ENCODE measurements around the gene CA6.
"Not testable (repeated sequence)": the region's sequence is repeated elsewhere in the genome, so short reads cannot be mapped to it uniquely, and the experiment has no call there.

Gene CA6

DNA sequence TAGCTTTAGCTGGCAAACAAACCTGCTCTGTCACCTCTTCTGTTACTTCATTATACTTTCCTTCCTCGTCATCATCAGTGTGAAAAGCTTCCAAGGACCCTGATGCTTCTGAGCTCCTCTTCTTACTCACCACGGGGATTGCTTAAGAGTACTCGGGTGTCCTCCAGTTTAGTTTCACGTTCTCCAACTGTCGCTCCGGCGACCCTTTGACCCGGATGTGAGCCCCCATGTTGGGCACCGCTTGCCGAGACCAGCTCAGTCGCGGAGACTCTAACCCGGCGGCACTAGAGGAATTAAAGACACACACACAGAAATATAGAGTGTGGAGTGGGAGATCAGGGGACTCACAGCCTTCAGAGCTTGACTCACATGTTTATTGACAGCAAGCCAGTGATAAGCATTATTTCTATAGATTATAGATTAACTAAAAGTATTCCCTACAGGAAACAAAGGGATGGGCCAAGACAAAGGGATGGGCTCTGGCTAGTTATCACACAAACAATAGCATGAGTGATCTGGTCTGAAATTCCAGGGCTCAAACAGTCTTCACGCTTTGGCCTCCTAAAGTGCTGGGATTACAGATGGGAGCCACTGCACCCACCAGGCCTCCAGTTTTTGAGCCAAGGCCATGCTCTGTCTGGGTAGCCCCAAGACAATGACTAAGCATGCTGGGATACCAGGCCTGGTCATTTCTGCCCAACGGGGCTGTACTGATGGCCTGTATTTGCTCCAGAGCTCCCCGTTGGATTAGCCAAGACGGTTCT is 37.1 kb upstream of the CA6 start:
- no peaks in the 10 kb centered on the region for H3K27me3 ChIP-seq (ENCODE audit: control insufficient read depth, insufficient read depth, low read length, poor library complexity, severe bottlenecking)
- no peaks in the 10 kb centered on the region for H3K9me3 ChIP-seq (ENCODE audit: control insufficient read depth, low read length)
- no peak overlapping the region for H3K4me3 ChIP-seq (ENCODE audit: insufficient read depth, low read depth, low read length)
- H3K27ac ChIP-seq (ENCODE audit: insufficient read depth, low read depth, low read length, poor library complexity, severe bottlenecking) = peak overlapping the region; percentile 44
- 50 to 52% methylated on average over 18 of the region's 18 CpGs for WGBS, 2 experiments
- no peaks in the 10 kb centered on the region for H3K36me3 ChIP-seq (ENCODE audit: control insufficient read depth, insufficient read depth, low read length)
- peaks cover 17% of the 10 kb centered on the region for H3K4me1 ChIP-seq (ENCODE audit: control insufficient read depth, insufficient read depth, low read length)

GRCh38 chr1:8910331-8910730 is 35.3 kb upstream of the CA6 start:
- H3K36me3 ChIP-seq (ENCODE audit: control insufficient read depth, insufficient read depth, low read length) = no peaks in the 10 kb centered on the region
- no peak overlapping the region for H3K4me3 ChIP-seq (ENCODE audit: insufficient read depth, low read depth, low read length)
- H3K27me3 ChIP-seq (ENCODE audit: control insufficient read depth, insufficient read depth, low read length, poor library complexity, severe bottlenecking) = no peaks in the 10 kb centered on the region
- H3K27ac ChIP-seq (ENCODE audit: insufficient read depth, low read depth, low read length, poor library complexity, severe bottlenecking) = no peak overlapping the region
- no peaks in the 10 kb centered on the region for H3K9me3 ChIP-seq (ENCODE audit: control insufficient read depth, low read length)
- peaks cover 25% of the 10 kb centered on the region for H3K4me1 ChIP-seq (ENCODE audit: control insufficient read depth, insufficient read depth, low read length)
- WGBS, 2 experiments = 98% methylated on average over 3 of the region's 3 CpGs; no CpG with 5 or more reads in 1 of the 2 experiments

DNA sequence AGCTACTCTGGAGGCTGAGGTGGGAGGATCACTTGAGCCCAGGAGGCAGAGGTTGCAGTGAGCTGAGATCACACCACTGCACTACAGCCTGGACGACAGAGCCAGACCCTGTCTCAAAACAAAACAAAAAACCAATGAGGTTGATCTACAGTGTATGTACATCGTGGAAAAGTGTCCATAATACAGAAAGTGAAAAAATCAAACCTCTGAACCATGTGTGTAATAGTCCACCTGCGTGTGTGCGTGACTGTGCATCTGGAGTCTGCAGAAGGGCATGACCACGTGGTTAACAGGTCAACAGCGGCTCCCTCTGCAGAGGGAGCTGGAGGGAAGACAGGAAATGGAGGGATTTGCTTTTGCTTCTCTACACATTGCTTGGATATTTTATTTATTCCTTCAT is 34.8 kb upstream of the CA6 start:
- Histone ChIP-seq H3K4me1 (ENCODE audit: control insufficient read depth, insufficient read depth, low read length) (peaks cover 31% of the 10 kb centered on the region), H3K4me3 (ENCODE audit: insufficient read depth, low read depth, low read length) (no peak overlapping the region), H3K27me3 (ENCODE audit: control insufficient read depth, insufficient read depth, low read length, poor library complexity, severe bottlenecking) (no peaks in the 10 kb centered on the region), H3K36me3 (ENCODE audit: control insufficient read depth, insufficient read depth, low read length) (no peaks in the 10 kb centered on the region), H3K9me3 (ENCODE audit: control insufficient read depth, low read length) (no peaks in the 10 kb centered on the region), H3K27ac (ENCODE audit: insufficient read depth, low read depth, low read length, poor library complexity, severe bottlenecking) (no peak overlapping the region)
- 79 to 80% methylated on average over 6 of the region's 6 CpGs for WGBS, 2 experiments

- Histone ChIP-seq H3K4me3 (ENCODE audit: insufficient read depth, low read depth, low read length) (no peak overlapping the region), H3K27me3 (ENCODE audit: control insufficient read depth, insufficient read depth, low read length, poor library complexity, severe bottlenecking) (no peaks in the 10 kb centered on the region), H3K4me1 (ENCODE audit: control insufficient read depth, insufficient read depth, low read length) (peaks cover 35% of the 10 kb centered on the region), H3K36me3 (ENCODE audit: control insufficient read depth, insufficient read depth, low read length) (no peaks in the 10 kb centered on the region), H3K27ac (ENCODE audit: insufficient read depth, low read depth, low read length, poor library complexity, severe bottlenecking) (no peak overlapping the region), H3K9me3 (ENCODE audit: control insufficient read depth, low read length) (no peaks in the 10 kb centered on the region)
- 78 to 86% methylated on average over 10 to 13 of the region's 17 CpGs for WGBS, 2 experiments
Measured at GRCh38 chr1:8911416-8912309, 34.0 kb upstream of the CA6 start.

DNA sequence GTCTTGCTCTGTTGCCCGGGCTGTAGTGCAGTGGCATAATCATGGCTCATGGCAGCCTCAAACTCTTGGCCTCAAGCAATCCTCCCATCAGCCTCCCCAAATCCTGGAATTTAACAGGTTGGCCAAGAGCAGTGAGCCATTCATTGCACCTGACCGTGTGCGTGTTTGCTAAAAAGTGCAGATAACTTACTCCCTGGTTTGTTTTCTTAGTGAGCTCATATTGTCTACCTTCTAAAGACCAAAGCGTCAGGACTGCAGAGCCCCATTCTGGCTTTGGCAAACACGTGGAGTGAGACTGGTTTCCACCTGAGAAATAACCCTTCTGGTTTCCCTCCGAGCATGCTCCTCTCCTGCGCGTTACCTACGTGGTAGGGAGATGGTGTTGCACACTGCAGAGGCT is 32.2 kb upstream of the CA6 start:
- Histone ChIP-seq H3K4me3 (ENCODE audit: insufficient read depth, low read depth, low read length) (no peak overlapping the region), H3K27ac (ENCODE audit: insufficient read depth, low read depth, low read length, poor library complexity, severe bottlenecking) (no peak overlapping the region), H3K4me1 (ENCODE audit: control insufficient read depth, insufficient read depth, low read length) (peaks cover 30% of the 10 kb centered on the region), H3K27me3 (ENCODE audit: control insufficient read depth, insufficient read depth, low read length, poor library complexity, severe bottlenecking) (no peaks in the 10 kb centered on the region), H3K36me3 (ENCODE audit: control insufficient read depth, insufficient read depth, low read length) (no peaks in the 10 kb centered on the region), H3K9me3 (ENCODE audit: control insufficient read depth, low read length) (no peaks in the 10 kb centered on the region)
- 93 to 94% methylated on average over 9 of the region's 9 CpGs for WGBS, 2 experiments

GRCh38 chr1:8914466-8914865 is 31.2 kb upstream of the CA6 start:
- Histone ChIP-seq H3K4me3 (ENCODE audit: insufficient read depth, low read depth, low read length) (no peak overlapping the region), H3K4me1 (ENCODE audit: control insufficient read depth, insufficient read depth, low read length) (peaks cover 22% of the 10 kb centered on the region), H3K36me3 (ENCODE audit: control insufficient read depth, insufficient read depth, low read length) (no peaks in the 10 kb centered on the region), H3K27ac (ENCODE audit: insufficient read depth, low read depth, low read length, poor library complexity, severe bottlenecking) (peak overlapping the region; percentile 70), H3K9me3 (ENCODE audit: control insufficient read depth, low read length) (no peaks in the 10 kb centered on the region), H3K27me3 (ENCODE audit: control insufficient read depth, insufficient read depth, low read length, poor library complexity, severe bottlenecking) (no peaks in the 10 kb centered on the region)
- 68 to 77% methylated on average over 7 of the region's 7 CpGs for WGBS, 2 experiments

DNA sequence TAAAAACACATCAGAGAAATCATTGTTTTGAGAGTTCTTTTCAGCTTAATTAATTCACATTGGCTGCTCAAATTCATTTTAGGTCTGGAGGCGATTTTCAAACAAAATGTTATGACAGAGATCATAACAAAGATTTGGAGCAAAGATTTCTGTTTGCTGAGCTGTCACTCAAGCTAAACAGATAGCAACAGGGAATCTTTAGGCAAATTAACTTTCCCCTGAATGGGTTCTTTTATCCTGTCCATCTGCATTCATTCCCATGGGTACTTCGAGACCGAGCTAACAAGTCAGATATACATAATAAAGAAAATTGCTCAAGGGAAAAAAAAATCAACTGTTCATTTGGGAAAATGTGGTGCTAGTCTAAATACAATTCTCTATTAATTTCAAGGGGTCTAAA is 30.2 kb upstream of the CA6 start:
- Histone ChIP-seq H3K27ac (ENCODE audit: insufficient read depth, low read depth, low read length, poor library complexity, severe bottlenecking) (peak overlapping the region; percentile 70), H3K36me3 (ENCODE audit: control insufficient read depth, insufficient read depth, low read length) (no peaks in the 10 kb centered on the region), H3K27me3 (ENCODE audit: control insufficient read depth, insufficient read depth, low read length, poor library complexity, severe bottlenecking) (no peaks in the 10 kb centered on the region), H3K4me3 (ENCODE audit: insufficient read depth, low read depth, low read length) (no peak overlapping the region), H3K4me1 (ENCODE audit: control insufficient read depth, insufficient read depth, low read length) (peaks cover 22% of the 10 kb centered on the region), H3K9me3 (ENCODE audit: control insufficient read depth, low read length) (no peaks in the 10 kb centered on the region)
- 0 to 11% methylated on average over 1 to 3 of the region's 3 CpGs for whole genome bisulfite sequencing, 2 experiments

GRCh38 chr1:8917536-8917935 is 28.1 kb upstream of the CA6 start:
- peaks cover 22% of the 10 kb centered on the region for H3K4me1 ChIP-seq (ENCODE audit: control insufficient read depth, insufficient read depth, low read length)
- not testable (repeated sequence) for H3K4me3 ChIP-seq (ENCODE audit: insufficient read depth, low read depth, low read length); H3K27me3 ChIP-seq (ENCODE audit: control insufficient read depth, insufficient read depth, low read length, poor library complexity, severe bottlenecking); H3K27ac ChIP-seq (ENCODE audit: insufficient read depth, low read depth, low read length, poor library complexity, severe bottlenecking); H3K36me3 ChIP-seq (ENCODE audit: control insufficient read depth, insufficient read depth, low read length); H3K9me3 ChIP-seq (ENCODE audit: control insufficient read depth, low read length)
- WGBS, 2 experiments = 91 to 93% methylated on average over 10 of the region's 10 CpGs

- no peaks in the 10 kb centered on the region for H3K9me3 ChIP-seq (ENCODE audit: control insufficient read depth, low read length)
- no peaks in the 10 kb centered on the region for H3K4me1 ChIP-seq (ENCODE audit: control insufficient read depth, insufficient read depth, low read length)
- H3K27me3 ChIP-seq (ENCODE audit: control insufficient read depth, insufficient read depth, low read length, poor library complexity, severe bottlenecking) = no peaks in the 10 kb centered on the region
- WGBS, 2 experiments = 93 to 94% methylated on average over 9 of the region's 9 CpGs
- no peak overlapping the region for H3K4me3 ChIP-seq (ENCODE audit: insufficient read depth, low read depth, low read length)
- H3K27ac ChIP-seq (ENCODE audit: insufficient read depth, low read depth, low read length, poor library complexity, severe bottlenecking) = no peak overlapping the region
- no peaks in the 10 kb centered on the region for H3K36me3 ChIP-seq (ENCODE audit: control insufficient read depth, insufficient read depth, low read length)
Measured at GRCh38 chr1:8922962-8923361, 22.7 kb upstream of the CA6 start.

DNA sequence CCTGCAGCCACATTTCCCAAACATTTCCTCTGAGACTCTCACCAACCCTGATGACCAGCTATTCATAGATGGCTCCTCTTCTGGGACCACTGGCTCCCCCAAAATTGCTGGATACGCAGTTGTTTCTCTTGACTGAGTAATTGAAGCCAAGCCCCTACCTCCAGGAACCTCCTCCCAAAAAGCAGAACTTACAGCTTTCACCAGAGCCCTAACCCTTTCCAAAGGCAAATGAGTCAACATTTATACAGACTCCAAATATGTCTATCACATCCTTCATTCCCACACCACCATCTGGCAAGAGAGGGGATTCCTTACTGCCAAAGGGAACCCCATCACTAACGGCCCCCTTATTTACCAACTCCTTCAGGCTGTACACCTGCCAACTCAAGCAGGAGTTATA is 20.3 kb upstream of the CA6 start:
- no peaks in the 10 kb centered on the region for H3K36me3 ChIP-seq (ENCODE audit: control insufficient read depth, insufficient read depth, low read length)
- no peaks in the 10 kb centered on the region for H3K9me3 ChIP-seq (ENCODE audit: control insufficient read depth, low read length)
- no peak overlapping the region for H3K4me3 ChIP-seq (ENCODE audit: insufficient read depth, low read depth, low read length)
- H3K27me3 ChIP-seq (ENCODE audit: control insufficient read depth, insufficient read depth, low read length, poor library complexity, severe bottlenecking) = no peaks in the 10 kb centered on the region
- no peaks in the 10 kb centered on the region for H3K4me1 ChIP-seq (ENCODE audit: control insufficient read depth, insufficient read depth, low read length)
- WGBS, 2 experiments = 93 to 94% methylated on average over 2 of the region's 2 CpGs
- no peak overlapping the region for H3K27ac ChIP-seq (ENCODE audit: insufficient read depth, low read depth, low read length, poor library complexity, severe bottlenecking)

All from ectodermal cell (in vitro differentiated cells).